Gastroesophageal sphincter (tissue), 4 donors: Measurements from ENCODE around the gene RBM14. TPM values are rescaled to one million over a fixed set of nuclear protein-coding genes. Genes with fewer than 3 reads are reported as not detected.

Experiments
- ATAC-seq: fragments of 150-250 bp; one replicate; pipeline ENCODE4 v1.9.1; 2016; ENCODE audit warnings: mild to moderate bottlenecking, moderate library complexity
- H3K27ac ChIP-seq, 4 donors: fragments of 200-600 bp; sonication (generic) in 3 of 4; 1 replicate in 3 of 4; 2 replicates in 1 of 4; pipeline ENCODE4 v1.5.1; 2016 to 2019
- H3K27me3 ChIP-seq: fragments of 200-600 bp; sonication (generic); one replicate; pipeline ENCODE4 v1.5.1; 2019
- H3K36me3 ChIP-seq, 2 donors: fragments of 200-600 bp; sonication (generic); one replicate each; pipeline ENCODE4 v1.5.1; 2019; ENCODE audit warnings: control low read depth in 1 of 2
- H3K4me1 ChIP-seq, 3 donors: fragments of 200-600 bp; sonication (generic); 1 replicate in 2 of 3; 2 replicates in 1 of 3; pipeline ENCODE4 v1.5.1; 2016 to 2019; ENCODE audit warnings: control low read depth in 2 of 3
- H3K4me3 ChIP-seq, 2 donors: fragments of 200-600 bp; sonication (generic); one replicate each; pipeline ENCODE4 v1.5.1; 2019; ENCODE audit warnings: mild to moderate bottlenecking in 1 of 2, moderate library complexity in 1 of 2
- H3K9me3 ChIP-seq, 3 donors: fragments of 200-600 bp; sonication (generic); one replicate each; pipeline ENCODE4 v1.5.1; 2017 to 2019; ENCODE audit warnings: control low read depth in 2 of 3
- EP300 ChIP-seq: sonication (generic); formaldehyde crosslinking; IDR thresholded peaks from one replicate; pipeline ENCODE4 v1.6.1; 2017; ENCODE audit warnings: antibody characterized with exemption, mild to moderate bottlenecking
- POLR2A ChIP-seq, 2 donors: fragments of 450-650 bp; IDR thresholded peaks; one replicate each; pipeline ENCODE4 v1.6.1; 2017; ENCODE audit warnings: antibody characterized with exemption in 2 of 2, mild to moderate bottlenecking in 2 of 2, moderate library complexity in 1 of 2
- POLR2AphosphoS5 ChIP-seq: sonication (generic); formaldehyde crosslinking; IDR thresholded peaks from one replicate; pipeline ENCODE4 v1.6.1; 2017; ENCODE audit warnings: antibody characterized with exemption
- WGBS, 2 donors: methylation state at CpG; one replicate each; pipeline ENCODE4 v1.1.5; 2018; ENCODE audit warnings: low coverage in 1 of 2; 5-methylcytosine and 5-hydroxymethylcytosine counted together
- total RNA-seq, 4 donors: library from RNA; depleted of rRNA; stranded (reverse); fragments of >200 nt; gene quantifications; one replicate each; pipeline ENCODE4 v1.1.0, GENCODE V29; 2016
- TF ChIP-seq, protein P1 (sequence below), 4 experiments: fragments of 200-600 bp in 2 of 4; fragments of 450-650 bp in 2 of 4; sonication (generic) in 1 of 4; IDR thresholded peaks; one replicate each; pipeline ENCODE4 v1.5.1; 2017 to 2019; ENCODE audit warnings: antibody characterized with exemption in 4 of 4, mild to moderate bottlenecking in 2 of 4, moderate library complexity in 2 of 4

Gene RBM14
- total RNA-seq, 4 donors from 2014 or later: 25.6 to 66.6 (median 42.5) TPM

DNA sequence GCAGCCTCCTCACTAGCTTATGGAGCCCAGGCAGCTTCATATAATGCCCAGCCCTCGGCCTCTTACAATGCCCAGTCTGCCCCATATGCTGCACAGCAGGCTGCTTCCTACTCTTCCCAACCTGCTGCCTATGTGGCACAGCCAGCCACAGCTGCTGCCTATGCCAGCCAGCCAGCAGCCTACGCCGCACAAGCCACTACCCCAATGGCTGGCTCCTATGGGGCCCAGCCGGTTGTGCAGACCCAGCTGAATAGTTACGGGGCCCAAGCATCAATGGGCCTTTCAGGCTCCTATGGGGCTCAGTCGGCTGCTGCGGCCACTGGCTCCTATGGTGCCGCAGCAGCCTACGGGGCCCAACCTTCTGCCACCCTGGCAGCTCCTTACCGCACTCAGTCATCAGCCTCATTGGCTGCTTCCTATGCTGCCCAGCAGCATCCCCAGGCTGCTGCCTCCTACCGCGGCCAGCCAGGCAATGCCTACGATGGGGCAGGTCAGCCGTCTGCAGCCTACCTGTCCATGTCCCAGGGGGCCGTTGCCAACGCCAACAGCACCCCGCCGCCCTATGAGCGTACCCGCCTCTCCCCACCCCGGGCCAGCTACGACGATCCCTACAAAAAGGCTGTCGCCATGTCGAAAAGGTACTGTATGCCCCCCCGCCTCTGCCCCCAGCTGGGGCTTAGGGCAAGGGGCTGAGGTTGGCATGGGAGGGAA lies 8.8 kb downstream of the RBM14 start:
- Histone ChIP-seq H3K9me3 (no peaks in the 10 kb centered on the region), H3K4me1 (peaks cover 6 to 84% (median 30%) of the 10 kb centered on the region in 3 donors), H3K4me3 (no peak overlapping the region), H3K27me3 (no peaks in the 10 kb centered on the region), H3K36me3 (peaks cover 0 to 70% of the 10 kb centered on the region in 2 donors), H3K27ac (peak overlapping the region in 3 of 4 donors; percentile 90 to 98 (median 94))
- TF ChIP-seq, protein P1, sequence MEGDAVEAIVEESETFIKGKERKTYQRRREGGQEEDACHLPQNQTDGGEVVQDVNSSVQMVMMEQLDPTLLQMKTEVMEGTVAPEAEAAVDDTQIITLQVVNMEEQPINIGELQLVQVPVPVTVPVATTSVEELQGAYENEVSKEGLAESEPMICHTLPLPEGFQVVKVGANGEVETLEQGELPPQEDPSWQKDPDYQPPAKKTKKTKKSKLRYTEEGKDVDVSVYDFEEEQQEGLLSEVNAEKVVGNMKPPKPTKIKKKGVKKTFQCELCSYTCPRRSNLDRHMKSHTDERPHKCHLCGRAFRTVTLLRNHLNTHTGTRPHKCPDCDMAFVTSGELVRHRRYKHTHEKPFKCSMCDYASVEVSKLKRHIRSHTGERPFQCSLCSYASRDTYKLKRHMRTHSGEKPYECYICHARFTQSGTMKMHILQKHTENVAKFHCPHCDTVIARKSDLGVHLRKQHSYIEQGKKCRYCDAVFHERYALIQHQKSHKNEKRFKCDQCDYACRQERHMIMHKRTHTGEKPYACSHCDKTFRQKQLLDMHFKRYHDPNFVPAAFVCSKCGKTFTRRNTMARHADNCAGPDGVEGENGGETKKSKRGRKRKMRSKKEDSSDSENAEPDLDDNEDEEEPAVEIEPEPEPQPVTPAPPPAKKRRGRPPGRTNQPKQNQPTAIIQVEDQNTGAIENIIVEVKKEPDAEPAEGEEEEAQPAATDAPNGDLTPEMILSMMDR (IDR thresholded peaks at IDR 0.05): no peak
- TF ChIP-seq POLR2AphosphoS5 (no peak), POLR2A (IDR thresholded peaks at IDR 0.05) (no peak), EP300 (no peak)
- 75% methylated on average over 4 of the region's 26 CpGs; no CpG with 5 or more reads in 1 of the 2 donors for WGBS, 2 donors
- no peak for ATAC-seq

- Histone ChIP-seq H3K4me3 (no peak overlapping the region), H3K27ac (peak overlapping the region in 3 of 4 donors; percentile 52 to 98 (median 94)), H3K9me3 (no peaks in the 10 kb centered on the region), H3K27me3 (no peaks in the 10 kb centered on the region), H3K4me1 (peaks cover 6 to 81% (median 25%) of the 10 kb centered on the region in 3 donors), H3K36me3 (peaks cover 0 to 71% of the 10 kb centered on the region in 2 donors)
- no CpG with 5 or more reads among the region's 9 CpGs for WGBS, 2 donors
- ATAC-seq: no peak
- TF ChIP-seq POLR2AphosphoS5: no peak
These were observed 9.3 kb downstream of the RBM14 start for GRCh38 chr11:66625752-66626149.

GRCh38 chr11:66626382-66626781 lies 10.0 kb downstream of the RBM14 start:
- no peaks in the 10 kb centered on the region for H3K27me3 ChIP-seq
- ATAC-seq: no peak
- peaks cover 6 to 77% (median 25%) of the 10 kb centered on the region in 3 donors for H3K4me1 ChIP-seq
- H3K27ac ChIP-seq: peak overlapping the region in 1 of 4 donors; percentile 98
- peaks cover 0 to 71% of the 10 kb centered on the region in 2 donors for H3K36me3 ChIP-seq
- WGBS, 2 donors: no CpG with 5 or more reads among the region's 25 CpGs
- H3K4me3 ChIP-seq: no peak overlapping the region
- H3K9me3 ChIP-seq: no peaks in the 10 kb centered on the region
- TF ChIP-seq POLR2A (IDR thresholded peaks at IDR 0.05) (no peak), EP300 (no peak), POLR2AphosphoS5 (no peak)
- TF ChIP-seq, protein P1 (IDR thresholded peaks at IDR 0.05): no peak

DNA sequence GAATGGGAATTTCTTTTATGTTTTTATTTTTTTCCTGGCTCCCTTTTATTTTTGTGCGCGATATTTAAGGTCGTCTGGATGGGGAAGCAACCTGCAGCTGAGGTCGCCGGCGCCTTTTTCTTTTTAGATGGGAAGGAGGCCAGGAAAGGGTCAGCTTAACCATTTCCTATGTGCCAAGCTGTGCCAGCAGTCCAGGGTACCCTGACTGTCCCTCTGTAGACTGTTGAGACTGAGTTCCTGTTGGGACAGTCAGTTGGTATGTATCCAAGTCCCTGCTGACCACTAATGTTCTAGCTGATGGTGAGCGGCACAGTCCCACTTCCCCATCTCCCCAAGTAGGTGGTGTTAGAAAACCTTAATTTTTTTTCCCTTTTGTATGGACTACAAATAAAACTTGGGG lies 10.5 kb downstream of the RBM14 start:
- peaks cover 0 to 71% of the 10 kb centered on the region in 2 donors for H3K36me3 ChIP-seq
- peak overlapping the region in 1 of 4 donors; percentile 98 for H3K27ac ChIP-seq

GRCh38 chr11:66628061-66628603 lies 11.7 kb downstream of the RBM14 start:
- WGBS, 2 donors: 67 to 84% methylated on average over 2 to 7 of the region's 7 CpGs

More for the DNA sequence above, 10.5 kb downstream of the RBM14 start:
- WGBS, 2 donors: 80 to 86% methylated on average over 2 to 3 of the region's 7 CpGs
- H3K4me1 ChIP-seq: peaks cover 6 to 77% (median 25%) of the 10 kb centered on the region in 3 donors
- H3K4me3 ChIP-seq: no peak overlapping the region
- no peaks in the 10 kb centered on the region for H3K9me3 ChIP-seq
- no peak for TF ChIP-seq EP300
- TF ChIP-seq POLR2A (IDR thresholded peaks at IDR 0.05): no peak
- no peaks in the 10 kb centered on the region for H3K27me3 ChIP-seq
- peak; percentile 34 for ATAC-seq

More at GRCh38 chr11:66628061-66628603, 11.7 kb downstream of the RBM14 start:
- Histone ChIP-seq H3K27ac (no peak overlapping the region), H3K9me3 (no peaks in the 10 kb centered on the region), H3K36me3 (peaks cover 0 to 72% of the 10 kb centered on the region in 2 donors), H3K27me3 (no peaks in the 10 kb centered on the region), H3K4me3 (no peak overlapping the region), H3K4me1 (peaks cover 3 to 77% (median 21%) of the 10 kb centered on the region in 3 donors)
- TF ChIP-seq, protein P1 (IDR thresholded peaks at IDR 0.05): no peak
- TF ChIP-seq POLR2A (IDR thresholded peaks at IDR 0.05) (no peak), EP300 (no peak), POLR2AphosphoS5 (no peak)
- no peak for ATAC-seq
